Calu3 (cell line): ENCODE measurements around the gene MAP2K2. TPM values are rescaled to one million over a fixed set of nuclear protein-coding genes. Genes with fewer than 3 reads are reported as not detected.

ENCODE experiments used
- BruUV-seq: library from RNA; stranded (reverse); fragments of 400-500 nt; replicated peaks from 2 replicates; lab custom pipeline; 2021; lab: Mats Ljungman, UMichigan
- CTCF ChIA-PET: fragments of 300-600 bp; sonication (Branson Sonifier 250); formaldehyde crosslinking; loops from one replicate; lab custom pipeline; 2022; ENCODE audit warnings: antibody characterized with exemption; lab: Charles Lee
- DNase-seq: peaks from one replicate; pipeline ENCODE4 v3.0.0; 2022
- H3K27ac Mint-ChIP-seq: one replicate; pipeline ENCODE4 v1.8.0; 2022; ENCODE audit warnings: mixed read lengths; ENCODE audit not compliant: unreplicated experiment
- H3K27me3 Mint-ChIP-seq: one replicate; pipeline ENCODE4 v1.8.0; 2022; ENCODE audit warnings: mixed read lengths; ENCODE audit not compliant: unreplicated experiment
- H3K36me3 Mint-ChIP-seq: one replicate; pipeline ENCODE4 v1.8.0; 2022; ENCODE audit warnings: mild to moderate bottlenecking, moderate library complexity, mixed read lengths; ENCODE audit not compliant: insufficient read depth, unreplicated experiment
- H3K4me1 Mint-ChIP-seq: one replicate; pipeline ENCODE4 v1.8.0; 2022; ENCODE audit warnings: mild to moderate bottlenecking, low read depth, mixed read lengths; ENCODE audit not compliant: unreplicated experiment
- H3K4me3 Mint-ChIP-seq: one replicate; pipeline ENCODE4 v1.8.0; 2022; ENCODE audit warnings: mild to moderate bottlenecking, low read depth, moderate library complexity, mixed read lengths; ENCODE audit not compliant: unreplicated experiment
- H3K9me3 Mint-ChIP-seq: one replicate; pipeline ENCODE4 v1.8.0; 2022; ENCODE audit warnings: low read depth, mixed read lengths; ENCODE audit not compliant: unreplicated experiment
- CTCF ChIP-seq: fragments of 200-600 bp; IDR thresholded peaks from one replicate; pipeline ENCODE4 v1.8.0; 2022; ENCODE audit warnings: antibody characterized with exemption; ENCODE audit not compliant: unreplicated experiment
- intact Hi-C: fragments of 100-400 bp; cut with micrococcal nuclease; formaldehyde crosslinking; loops from one replicate; pipeline ENCODE4 v1.10.0; 2022; ENCODE audit not compliant: unreplicated experiment
- total RNA-seq: library from RNA; stranded (reverse); gene quantifications from 2 replicates; pipeline ENCODE4 v1.2.3, GENCODE V29; 2022

The MAP2K2 gene
- total RNA-seq, 1 experiment from 2014 or later: 114 TPM

DNA sequence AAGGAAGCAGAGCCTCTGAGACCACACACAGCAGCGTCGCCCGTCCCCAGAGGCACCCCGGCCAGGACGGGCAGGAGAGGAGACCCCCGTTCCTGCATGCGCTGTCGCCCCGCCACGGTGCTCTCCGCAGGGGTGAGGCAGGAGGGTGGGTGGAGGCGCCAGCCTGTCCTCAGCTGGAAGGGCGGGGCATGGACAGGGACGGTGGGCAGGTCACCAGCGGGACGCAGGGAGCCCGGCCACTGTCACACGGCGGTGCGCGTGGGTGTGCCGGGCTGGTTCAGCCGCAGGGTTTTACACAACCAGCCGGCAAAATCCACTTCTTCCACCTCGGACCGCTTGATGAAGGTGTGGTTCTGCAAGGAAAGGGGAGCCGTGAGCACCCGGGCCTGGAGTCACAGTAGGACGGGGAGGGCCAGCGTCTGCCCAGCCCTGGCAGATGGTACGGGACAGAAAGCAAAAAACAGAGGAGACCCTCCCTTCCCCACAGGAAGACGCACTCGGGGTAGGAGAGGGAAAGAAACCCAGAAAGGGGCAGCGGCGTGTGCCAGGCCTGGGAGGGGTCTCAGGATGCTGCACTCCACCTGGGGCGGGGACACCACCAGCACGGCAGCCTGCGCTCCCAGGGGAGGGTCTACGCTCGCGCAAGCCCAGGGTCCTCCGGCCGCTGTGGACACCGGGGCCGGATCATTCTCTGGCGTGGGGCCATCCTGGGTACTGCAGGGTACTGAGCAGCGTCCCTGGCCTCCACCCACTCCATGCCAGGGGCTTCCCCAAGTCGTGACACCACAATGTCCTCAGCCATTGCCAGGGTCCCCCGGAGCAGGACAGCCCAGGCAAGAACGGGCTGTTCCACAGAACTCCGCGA is 33.3 kb downstream of the MAP2K2 start:
- Mint-ChIP-seq H3K9me3 (no peaks in the 10 kb centered on the region), H3K27me3 (no peaks in the 10 kb centered on the region), H3K27ac (no peak overlapping the region), H3K36me3 (peaks cover 42% of the 10 kb centered on the region), H3K4me1 (no peaks in the 10 kb centered on the region), H3K4me3 (no peak overlapping the region)
- no TSS peak for BruUV-seq
- intact Hi-C loops: no loop called here
- DNase-seq: no peak
- no peak for TF ChIP-seq CTCF
- CTCF ChIA-PET: no interaction called here

GRCh38 chr19:4089946-4090345 is 34.0 kb downstream of the MAP2K2 start:
- no peak for DNase-seq
- BruUV-seq: no TSS peak
- intact Hi-C loops: no loop called here
- CTCF ChIA-PET: no interaction called here
- no peak overlapping the region for H3K4me3 Mint-ChIP-seq
- H3K27ac Mint-ChIP-seq: no peak overlapping the region
- H3K4me1 Mint-ChIP-seq: no peaks in the 10 kb centered on the region
- H3K36me3 Mint-ChIP-seq: peaks cover 36% of the 10 kb centered on the region
- TF ChIP-seq CTCF: no peak
- H3K9me3 Mint-ChIP-seq: no peaks in the 10 kb centered on the region
- no peaks in the 10 kb centered on the region for H3K27me3 Mint-ChIP-seq

- intact Hi-C loops: no loop called here
- no peak overlapping the region for H3K4me3 Mint-ChIP-seq
- no peak overlapping the region for H3K27ac Mint-ChIP-seq
- DNase-seq: no peak
- H3K27me3 Mint-ChIP-seq: no peaks in the 10 kb centered on the region
- no peaks in the 10 kb centered on the region for H3K4me1 Mint-ChIP-seq
- H3K36me3 Mint-ChIP-seq: peaks cover 36% of the 10 kb centered on the region
- BruUV-seq: no TSS peak
- CTCF ChIA-PET: interaction anchor here (0.7 kb wide), 1 partner anchor 825 kb away, joined by 6 read pairs; no protein-coding TSS in a partner anchor
- no peak for TF ChIP-seq CTCF
- no peaks in the 10 kb centered on the region for H3K9me3 Mint-ChIP-seq
Measured at GRCh38 chr19:4089400-4089908, 34.5 kb downstream of the MAP2K2 start.

- no peak for TF ChIP-seq CTCF
- CTCF ChIA-PET: interaction anchor here (0.7 kb wide), 1 partner anchor 824 kb away, joined by 6 read pairs; no protein-coding TSS in a partner anchor
- Mint-ChIP-seq H3K4me1 (no peaks in the 10 kb centered on the region), H3K4me3 (no peak overlapping the region), H3K36me3 (peaks cover 36% of the 10 kb centered on the region), H3K27ac (no peak overlapping the region), H3K27me3 (no peaks in the 10 kb centered on the region), H3K9me3 (no peaks in the 10 kb centered on the region)
- intact Hi-C loops: no loop called here
- no peak for DNase-seq
- BruUV-seq: no TSS peak
Measured at GRCh38 chr19:4088975-4089374, 34.9 kb downstream of the MAP2K2 start.
